HG02840 (cell line): ENCODE measurements around the gene HEXA.
"Not testable (repeated sequence)": the region's sequence is repeated elsewhere in the genome, so short reads cannot be mapped to it uniquely, and the experiment has no call there.

Experiments used
- ATAC-seq: cut with Tn5 transposase; IDR thresholded peaks from one replicate; pipeline ENCODE4 v1.9.1; 2021; ENCODE audit warnings: mild to moderate bottlenecking, moderate library complexity, moderate number of reproducible peaks; ENCODE audit not compliant: unreplicated experiment, low FRiP score

The HEXA gene

DNA sequence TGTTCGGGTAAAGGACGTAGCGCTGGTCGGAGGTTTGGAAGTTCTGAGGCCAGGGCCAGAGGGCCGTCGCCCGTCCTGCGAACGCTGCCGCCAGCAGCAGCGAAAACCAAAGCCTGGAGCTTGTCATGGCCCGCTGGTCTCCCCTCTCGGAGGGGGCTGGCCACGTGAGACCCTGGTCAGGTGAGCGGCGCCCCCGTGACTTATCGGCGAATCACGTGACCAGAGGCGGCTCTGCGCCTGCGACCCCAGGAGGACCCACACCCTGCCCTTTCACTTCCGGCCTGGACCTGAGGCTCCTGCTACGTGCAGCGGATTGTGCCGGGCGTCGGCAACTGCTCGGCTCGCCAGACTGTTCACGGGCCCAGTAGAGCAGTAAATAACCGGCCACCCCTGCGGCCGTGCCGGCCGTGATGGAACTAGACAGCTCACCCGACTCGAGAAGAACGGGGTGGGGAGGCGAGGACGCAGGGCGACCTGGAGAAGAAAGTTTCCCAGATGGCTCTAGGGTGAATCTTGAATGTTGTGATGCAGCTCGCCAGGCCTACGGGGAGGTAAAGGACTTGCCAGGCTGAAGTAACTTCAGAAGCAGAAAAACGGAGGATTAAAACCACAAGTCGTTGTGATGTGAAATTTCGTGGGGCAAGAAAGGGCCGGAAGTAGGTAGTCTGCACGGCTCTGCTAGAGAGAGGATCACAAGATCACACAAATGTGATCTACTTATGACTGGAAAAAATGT is at the start of gene HEXA:
HEXA (minus strand) TSS at position 169 of the 736 bp plus-strand sequence; CDS start at position 127, 42 bp downstream.
- peak; percentile 81 for ATAC-seq

DNA sequence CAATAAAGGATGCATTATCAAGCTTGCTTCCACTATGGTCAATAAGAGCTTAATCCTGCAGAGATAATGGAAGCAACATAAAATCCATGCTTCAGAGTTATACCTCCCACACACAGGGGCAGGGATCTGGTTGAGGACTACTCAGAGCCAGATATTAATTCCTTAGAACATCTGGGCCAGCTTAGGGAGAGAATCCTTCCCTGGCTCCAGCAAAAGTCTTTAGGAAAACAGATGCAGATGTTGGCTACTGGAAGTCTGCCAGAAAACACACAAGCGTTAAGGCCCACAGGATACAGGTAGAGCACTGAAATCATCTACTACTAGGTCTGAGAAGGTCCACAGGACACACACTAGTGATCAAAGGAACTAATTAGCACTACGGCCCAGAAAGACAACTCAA is 47.4 kb upstream of the HEXA start:
- no peak for ATAC-seq

DNA sequence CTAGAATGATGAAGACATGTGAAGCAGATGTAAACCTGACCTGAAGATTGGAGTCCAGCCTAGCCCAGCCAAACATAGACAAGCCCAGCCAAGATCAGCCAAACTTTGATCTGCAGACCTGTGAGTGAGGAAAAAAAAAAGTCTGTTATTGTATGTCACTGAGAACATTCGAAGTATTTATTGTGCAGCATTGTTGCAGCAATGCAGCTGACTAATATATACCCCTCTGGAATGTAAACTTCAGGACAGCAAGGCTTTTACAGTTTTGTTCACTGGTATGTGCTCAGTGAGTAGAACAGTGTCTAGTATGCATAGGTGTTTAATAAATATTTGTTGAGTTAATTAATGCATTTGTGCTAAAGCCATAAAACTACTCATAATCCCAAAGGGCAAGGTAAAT is 45.7 kb upstream of the HEXA start:
- no peak for ATAC-seq

DNA sequence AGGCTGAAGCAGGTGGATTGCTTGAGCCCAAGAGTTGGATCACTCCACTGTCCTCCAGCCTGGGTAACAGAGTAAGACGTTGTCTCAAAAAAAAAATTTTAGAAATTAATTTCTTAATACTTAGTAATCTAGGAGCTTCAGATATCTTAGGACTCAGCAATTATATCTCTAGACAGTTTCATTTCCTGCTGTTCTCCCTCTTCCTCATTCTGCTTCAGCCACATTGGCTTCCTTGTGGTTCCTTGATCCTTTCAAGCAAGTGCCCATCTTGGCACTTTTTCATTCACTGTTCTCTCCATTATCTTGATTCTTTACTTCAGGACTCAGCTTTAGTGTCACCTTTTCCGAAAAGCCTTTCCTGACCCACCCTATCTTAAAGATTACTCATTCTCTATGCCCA is 44.8 kb upstream of the HEXA start:
- no peak for ATAC-seq

DNA sequence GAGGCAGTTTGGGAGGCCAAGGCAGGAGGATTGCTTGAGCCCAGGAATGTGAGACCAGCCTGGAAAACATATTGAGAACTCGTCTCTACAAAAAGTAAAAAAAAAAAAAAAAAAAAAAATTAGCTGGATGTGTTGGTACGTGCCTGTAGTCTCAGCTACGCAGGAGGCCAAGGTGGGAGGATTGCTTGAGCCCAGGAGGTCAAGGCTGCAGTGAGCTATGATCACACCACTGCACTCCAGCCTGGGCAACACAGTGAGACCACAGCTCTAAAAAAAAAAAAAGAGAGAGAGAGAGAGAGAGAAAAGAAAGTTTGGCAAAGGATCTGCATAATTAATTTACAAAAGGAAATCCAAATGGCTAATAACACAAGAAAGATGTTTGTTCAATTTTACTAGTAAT is 44.0 kb upstream of the HEXA start:
- ATAC-seq: not testable (repeated sequence)

DNA sequence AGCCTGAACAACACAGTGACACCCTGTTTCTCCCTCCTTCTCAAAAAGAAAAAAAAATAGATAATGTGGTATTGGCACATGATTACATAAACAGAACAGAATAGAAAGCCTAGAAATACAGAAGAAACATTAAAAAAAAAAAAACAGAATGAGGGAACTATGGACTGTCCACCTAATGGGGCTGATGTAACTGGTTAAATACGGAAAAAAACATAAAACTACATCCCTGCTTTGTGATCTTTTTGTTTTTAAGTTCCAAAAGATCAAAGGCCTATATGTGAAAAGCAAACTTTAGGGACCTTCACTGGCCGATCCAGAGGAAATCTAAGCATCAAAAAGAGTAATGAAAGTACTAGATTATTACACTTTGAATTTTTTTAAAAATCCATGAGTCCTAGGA is 39.5 kb upstream of the HEXA start:
- ATAC-seq: no peak

DNA sequence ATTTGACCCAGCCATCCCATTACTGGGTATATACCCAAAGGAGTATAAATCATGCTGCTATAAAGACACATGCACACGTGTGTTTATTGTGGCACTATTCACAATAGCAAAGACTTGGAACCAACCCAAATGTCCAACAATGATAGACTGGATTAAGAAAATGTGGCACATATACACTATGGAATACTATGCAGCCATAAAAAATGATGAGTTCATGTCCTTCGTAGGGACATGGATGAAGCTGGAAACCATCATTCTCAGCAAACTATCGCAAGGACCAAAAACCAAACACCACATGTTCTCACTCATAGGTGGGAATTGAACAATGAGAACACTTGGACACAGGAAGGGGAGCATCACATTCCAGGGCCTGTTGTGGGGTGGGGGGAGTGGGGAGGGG is 37.5 kb upstream of the HEXA start:
- not testable (repeated sequence) for ATAC-seq

DNA sequence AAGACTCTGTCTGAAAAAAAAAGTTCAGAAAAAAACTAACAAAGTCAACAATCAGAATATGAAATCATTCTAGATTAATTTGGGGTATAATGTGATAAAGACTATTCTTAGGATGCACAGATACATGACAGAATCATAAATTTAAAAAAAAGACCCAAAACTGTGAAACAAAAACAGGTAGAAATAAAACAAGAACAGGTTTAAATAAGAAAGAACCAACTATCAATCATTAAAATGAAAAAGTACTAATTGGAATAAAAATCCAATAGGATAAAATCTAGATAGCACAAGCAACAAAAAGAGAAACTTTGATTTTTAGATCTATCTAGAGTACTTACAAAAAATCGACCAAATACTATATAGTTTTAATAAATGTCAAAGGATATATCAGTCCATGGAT is 35.7 kb upstream of the HEXA start:
- no peak for ATAC-seq

DNA sequence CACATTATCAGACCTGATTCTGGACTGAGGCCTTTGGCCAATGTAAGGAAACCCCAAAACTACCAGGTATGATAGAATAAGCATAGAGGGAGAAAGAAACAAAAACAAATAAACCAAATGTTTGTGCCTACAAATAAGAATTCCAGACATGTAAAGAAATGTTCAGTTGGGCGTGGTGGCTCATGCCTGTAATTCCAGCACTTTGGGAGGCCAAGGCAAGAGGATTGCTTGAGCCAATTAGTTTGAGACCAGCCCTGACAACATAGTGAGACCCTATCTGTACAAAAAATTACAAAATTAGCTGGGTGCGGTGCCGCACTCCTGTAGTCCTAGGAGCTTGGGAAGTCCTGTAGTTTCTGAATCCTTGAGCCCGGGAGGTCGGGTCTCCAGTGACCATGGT is 35.3 kb upstream of the HEXA start:
- no peak for ATAC-seq

DNA sequence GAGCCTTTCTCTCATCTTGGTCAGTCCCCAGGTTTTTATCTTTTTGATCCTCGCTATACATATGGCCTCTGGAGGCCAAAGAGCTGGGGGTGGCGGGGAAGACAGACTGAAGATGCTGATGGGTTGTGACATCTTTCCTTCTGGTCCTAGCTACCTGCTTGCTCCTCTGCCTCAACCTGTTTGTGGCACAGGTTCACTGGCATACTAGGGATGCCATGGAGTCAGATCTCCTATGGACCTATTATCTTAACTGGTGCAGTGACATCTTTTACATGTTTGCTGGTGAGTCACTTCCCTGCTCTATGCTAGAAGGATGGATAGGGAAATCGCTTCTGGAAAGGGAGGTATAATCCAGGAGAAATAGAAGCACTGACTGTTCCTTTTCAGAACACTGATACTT is 31.1 kb upstream of the HEXA start:
- ATAC-seq: no peak

DNA sequence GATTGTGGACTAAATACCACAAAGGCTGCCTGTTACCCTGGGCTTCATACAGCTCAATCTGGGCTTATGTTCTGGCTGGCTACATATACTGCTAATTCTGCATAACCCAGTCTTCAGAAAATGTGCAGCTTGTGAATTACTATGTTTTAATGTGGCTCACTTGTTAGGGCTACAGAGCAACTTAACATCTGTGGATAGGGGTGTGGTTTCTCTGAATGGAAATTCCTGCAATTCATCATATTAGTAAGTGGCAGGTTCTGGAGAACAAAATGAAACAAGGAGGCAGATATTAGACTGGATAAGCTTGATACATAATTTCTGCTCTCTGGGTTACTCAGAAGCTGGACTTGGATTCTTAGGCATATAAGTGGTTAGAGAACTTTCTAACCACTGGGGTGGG is 29.0 kb upstream of the HEXA start:
- ATAC-seq: no peak

DNA sequence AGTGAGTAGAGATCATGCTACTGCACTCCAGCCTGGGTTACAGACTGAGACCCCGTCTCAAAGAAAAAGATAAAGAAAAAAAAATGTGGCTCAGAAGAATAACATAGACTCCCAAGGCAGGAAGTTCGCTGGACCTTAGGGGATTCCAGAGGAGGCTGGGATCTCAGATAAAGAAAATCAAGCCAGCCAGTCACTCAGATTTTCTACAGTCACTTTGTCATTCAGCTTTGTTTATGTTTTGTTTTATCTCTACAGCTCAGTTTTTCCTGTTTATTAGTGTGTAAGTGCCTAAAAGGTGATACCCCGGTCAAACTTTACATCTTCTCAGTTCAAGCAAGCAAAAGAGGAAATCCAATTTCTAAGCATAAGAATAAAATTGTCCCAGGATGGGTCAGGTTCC is 28.5 kb upstream of the HEXA start:
- ATAC-seq: no peak

DNA sequence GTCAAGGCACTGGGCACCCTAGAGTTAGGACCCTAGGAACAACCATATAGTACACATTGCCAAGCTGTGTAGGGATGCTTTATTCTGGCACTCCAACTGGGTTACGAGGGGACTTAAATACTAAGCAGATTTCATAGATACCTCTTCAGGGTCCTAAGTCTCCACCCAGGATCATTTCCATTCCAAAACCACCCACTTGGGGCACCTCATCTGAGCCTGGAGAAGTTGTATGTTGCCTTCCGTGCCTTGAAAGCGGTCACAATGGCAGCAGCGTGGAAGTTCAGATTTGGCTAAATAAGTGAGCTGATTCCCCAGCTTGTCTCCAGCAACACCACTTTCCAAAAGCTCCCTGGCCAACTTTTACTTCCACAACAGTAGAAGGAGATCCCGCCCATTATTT is 26.9 kb upstream of the HEXA start:
- ATAC-seq: no peak

DNA sequence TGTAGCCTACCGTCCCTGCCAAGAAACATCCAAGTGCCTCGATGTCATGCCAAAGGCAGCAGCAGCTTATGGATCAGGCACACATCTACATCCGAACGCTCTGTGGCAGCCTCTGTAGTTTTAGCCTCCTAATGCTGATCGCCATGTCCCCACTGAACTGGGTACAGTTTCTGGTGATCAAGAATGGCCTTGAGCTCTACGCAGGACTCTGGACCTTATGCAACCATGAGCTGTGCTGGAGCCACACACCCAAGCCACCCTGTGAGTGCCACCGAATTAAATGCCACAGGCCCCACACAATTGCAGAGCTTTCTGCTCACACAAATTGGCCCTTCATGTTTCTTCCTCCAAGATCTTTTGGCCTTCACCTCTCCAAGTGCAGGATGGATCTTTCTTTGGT is 22.8 kb upstream of the HEXA start:
- ATAC-seq: no peak

DNA sequence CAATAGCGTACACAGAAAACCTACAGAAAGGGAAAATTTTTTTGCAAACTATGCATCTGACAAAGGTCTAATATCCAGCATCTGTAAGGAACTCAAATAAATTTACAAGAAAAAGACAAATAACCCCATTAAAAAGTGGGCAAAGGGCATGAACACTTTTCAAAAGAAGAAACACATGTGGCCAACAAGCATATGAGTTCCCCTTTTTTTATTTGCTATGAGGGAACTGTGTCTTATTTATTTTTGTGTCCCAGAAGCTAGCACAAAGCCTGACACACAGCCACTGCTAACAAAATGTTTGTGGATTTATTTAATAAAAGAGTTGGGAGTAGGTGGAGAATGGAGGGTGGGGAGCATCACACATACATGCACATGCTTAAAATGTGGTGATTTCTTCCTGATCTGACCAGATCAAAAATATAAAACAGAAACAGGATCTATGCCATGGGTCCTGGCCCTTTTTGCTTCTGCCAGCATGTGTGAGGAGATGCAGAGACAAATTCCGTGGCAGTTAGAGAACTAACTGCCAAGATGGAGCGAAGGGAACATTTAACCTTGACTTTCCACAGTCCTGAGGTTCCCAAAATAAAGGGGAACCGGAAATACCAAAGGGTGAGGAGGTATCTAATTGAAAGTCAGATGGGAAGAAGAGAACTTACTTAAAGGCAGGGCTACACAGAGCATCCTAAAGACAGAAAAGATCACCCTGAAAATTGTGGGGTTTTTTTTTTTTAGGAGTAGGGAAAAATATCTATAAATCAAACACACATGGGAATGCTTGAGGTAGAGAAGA is 22.2 kb upstream of the HEXA start, which contains the start of gene TMEM202:
TMEM202 (plus strand) TSS at position 510 of the 793 bp plus-strand sequence; CDS start at position 532, 22 bp downstream.
- no peak for ATAC-seq

DNA sequence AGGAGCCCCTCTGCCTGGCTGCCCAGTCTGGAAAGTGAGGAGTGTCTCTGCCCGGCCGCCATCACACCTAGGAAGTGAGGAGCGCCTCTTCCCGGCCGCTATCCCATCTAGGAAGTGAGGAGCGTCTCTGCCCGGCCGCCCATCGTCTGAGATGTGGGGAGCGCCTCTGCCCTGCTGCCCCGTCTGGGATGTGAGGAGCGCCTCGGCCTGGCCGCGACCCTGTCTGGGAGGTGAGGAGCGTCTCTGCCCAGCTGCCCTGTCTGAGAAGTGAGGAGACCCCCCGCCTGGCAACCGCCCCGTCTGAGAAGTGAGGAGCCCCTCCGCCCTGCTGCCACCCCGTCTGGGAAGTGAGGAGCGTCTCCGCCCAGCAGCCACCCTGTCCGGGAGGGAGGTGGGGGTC is 20.5 kb upstream of the HEXA start:
- not testable (repeated sequence) for ATAC-seq

DNA sequence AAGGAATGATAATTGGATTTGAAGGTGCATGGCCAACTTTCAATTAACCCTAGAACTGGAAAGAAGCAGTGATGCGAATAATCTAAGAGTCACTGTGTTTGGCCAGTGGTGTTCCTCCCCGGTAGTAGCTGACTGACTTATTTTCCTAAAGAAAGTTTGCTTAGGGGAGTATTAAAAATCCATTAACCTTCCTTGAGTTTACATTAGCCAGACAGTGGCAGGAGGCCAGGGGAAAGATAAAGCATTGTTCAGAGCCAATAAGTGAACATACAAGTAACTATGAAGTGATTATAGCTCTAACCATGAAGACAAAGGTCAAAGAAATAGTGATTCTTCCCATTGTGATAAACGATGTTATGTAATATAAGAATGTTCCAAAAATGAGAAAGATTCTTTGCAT is 13.4 kb upstream of the HEXA start:
- ATAC-seq: no peak

DNA sequence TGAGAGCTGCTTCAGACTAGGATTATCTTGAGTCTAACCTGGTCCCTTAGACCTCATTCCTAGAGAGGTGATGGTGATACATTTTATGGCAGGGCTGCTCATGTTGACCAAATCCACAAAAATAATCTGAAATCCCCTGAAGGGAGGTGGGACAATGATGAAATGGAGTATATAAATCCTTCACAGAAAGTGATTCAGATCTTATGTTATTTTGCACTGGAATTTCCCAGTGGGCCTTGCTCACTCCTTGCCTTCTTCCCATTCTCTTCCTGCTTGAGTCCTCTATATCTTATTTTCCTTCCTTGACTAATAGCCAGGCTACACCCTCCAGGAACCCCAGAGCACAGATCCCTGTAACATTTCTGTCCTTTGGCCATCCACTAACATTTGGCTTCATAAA is 11.9 kb upstream of the HEXA start:
- no peak for ATAC-seq

DNA sequence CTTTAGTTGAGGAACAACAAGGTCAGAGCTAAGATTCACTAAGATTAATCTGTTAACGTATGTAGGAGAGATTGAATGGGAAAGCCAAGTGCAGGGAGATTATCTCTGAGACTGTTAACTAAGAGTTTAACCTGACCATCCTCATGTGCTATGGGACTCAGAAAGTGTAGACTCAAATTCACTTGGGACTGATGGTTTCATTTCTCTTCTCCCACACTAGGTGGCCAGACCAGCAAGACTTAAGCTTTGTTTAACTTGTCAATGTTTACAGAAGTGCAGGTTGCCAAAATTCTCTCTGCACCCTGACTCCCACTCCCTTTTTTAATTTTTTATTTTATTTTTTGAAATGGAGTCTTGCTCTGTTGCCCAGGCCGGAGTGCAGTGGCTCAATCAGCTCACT is 6.3 kb upstream of the HEXA start:
- ATAC-seq: no peak

DNA sequence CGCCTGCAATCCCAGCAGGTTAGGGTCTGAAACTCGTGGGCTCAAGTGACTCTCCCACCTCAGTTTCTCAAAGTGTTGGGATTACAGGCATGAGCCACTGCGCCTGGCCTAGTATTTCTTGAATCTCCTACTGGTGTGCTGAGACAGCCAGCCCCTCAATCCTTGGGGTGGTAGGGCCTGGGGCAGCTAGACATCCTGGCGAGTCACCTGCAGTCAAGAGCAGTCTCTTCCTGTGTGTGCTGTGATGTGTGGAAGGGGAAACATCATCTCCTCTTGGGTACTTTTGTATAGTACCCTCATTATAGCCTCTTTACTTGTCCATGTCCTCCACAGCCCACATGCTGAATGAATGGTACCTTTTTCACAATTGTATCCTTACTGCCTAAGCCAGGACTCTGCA is 4.9 kb upstream of the HEXA start:
- no peak for ATAC-seq

DNA sequence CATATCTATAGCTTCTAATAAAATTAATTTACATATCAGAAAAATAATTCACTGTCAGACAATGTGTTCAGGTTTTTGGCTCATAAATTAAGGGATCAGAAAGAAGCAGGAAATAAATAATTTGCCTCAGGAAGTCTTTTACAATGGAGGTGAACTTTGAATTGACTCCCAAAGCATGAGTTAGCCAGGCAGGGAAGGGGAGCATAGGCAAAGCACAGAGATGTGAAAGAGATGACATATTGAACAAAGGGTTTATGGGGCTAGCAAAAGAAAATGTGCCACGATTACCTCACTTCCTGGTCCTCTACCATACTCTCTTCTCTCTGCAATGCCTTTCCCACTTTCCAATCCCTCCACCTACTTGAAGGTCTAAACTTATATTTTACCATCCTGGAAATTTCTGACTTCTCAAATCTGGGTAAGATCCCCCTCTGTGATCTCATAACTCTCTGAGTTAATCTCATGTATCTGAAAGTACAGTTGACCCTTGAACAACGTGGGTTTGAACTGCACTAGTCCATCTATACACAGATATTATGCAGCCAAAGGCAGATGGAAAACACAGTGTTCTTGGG is 4.1 kb upstream of the HEXA start:
- no peak for ATAC-seq

DNA sequence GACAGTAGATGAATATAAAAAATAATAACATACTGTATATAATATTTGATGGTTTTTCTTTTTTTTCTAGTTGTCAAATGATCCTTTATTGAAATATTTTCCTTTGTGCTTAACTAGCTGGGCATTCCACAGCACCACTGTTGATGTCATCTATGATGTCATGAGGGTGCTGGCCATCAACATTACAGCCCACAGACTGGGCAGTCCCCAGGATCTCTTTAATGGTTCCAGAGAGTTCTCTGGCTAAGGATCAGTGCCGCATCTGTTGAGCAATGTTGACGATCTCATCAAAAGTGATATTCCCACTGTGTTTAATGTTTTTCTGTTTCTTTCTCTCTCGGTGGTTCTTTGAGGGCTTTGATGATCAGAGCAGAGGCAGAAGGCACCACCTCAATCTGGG is 3.3 kb upstream of the HEXA start:
- ATAC-seq: not testable (repeated sequence)
